ENCODE data around the gene NPAS3.

NPAS3 gene

GRCh38 chr14:33714527-33715226 is 776.0 kb downstream of the NPAS3 start:
- DNase-seq (ENCODE audit: low spot score): no peak

GRCh38 chr14:33715227-33715528 is 776.5 kb downstream of the NPAS3 start:
- no peak for DNase-seq (ENCODE audit: low spot score)

GRCh38 chr14:33716921-33717320 is 778.2 kb downstream of the NPAS3 start:
- DNase-seq (ENCODE audit: low spot score): no peak

- no peak for DNase-seq (ENCODE audit: low spot score)
Observed at GRCh38 chr14:33717866-33718265, 779.2 kb downstream of the NPAS3 start.

GRCh38 chr14:33720284-33720787 is 781.7 kb downstream of the NPAS3 start:
- no peak for DNase-seq (ENCODE audit: low spot score)

- DNase-seq (ENCODE audit: low spot score): no peak
Observed at GRCh38 chr14:33726685-33727084, 788.0 kb downstream of the NPAS3 start.

GRCh38 chr14:33727606-33728005 is 788.9 kb downstream of the NPAS3 start:
- no peak for DNase-seq (ENCODE audit: low spot score)

- DNase-seq (ENCODE audit: low spot score): no peak
Observed at GRCh38 chr14:33728010-33728498, 789.4 kb downstream of the NPAS3 start.

- no peak for DNase-seq (ENCODE audit: low spot score)
Observed at GRCh38 chr14:33730156-33730555, 791.5 kb downstream of the NPAS3 start.

- DNase-seq (ENCODE audit: low spot score): no peak
Observed at GRCh38 chr14:33732175-33732574, 793.5 kb downstream of the NPAS3 start.

- DNase-seq (ENCODE audit: low spot score): no peak
Observed at GRCh38 chr14:33733310-33733709, 794.6 kb downstream of the NPAS3 start.

GRCh38 chr14:33733721-33734120 is 795.0 kb downstream of the NPAS3 start:
- DNase-seq (ENCODE audit: low spot score): no peak

GRCh38 chr14:33734387-33734786 is 795.7 kb downstream of the NPAS3 start:
- DNase-seq (ENCODE audit: low spot score): no peak

- DNase-seq (ENCODE audit: low spot score): no peak
Observed at GRCh38 chr14:33736299-33736825, 797.7 kb downstream of the NPAS3 start.

GRCh38 chr14:33736979-33737378 is 798.3 kb downstream of the NPAS3 start:
- DNase-seq (ENCODE audit: low spot score): no peak

- DNase-seq (ENCODE audit: low spot score): no peak
Observed at GRCh38 chr14:33737446-33737845, 798.8 kb downstream of the NPAS3 start.

- DNase-seq (ENCODE audit: low spot score): no peak
Observed at GRCh38 chr14:33738029-33738428, 799.4 kb downstream of the NPAS3 start.

- no peak for DNase-seq (ENCODE audit: low spot score)
Observed at GRCh38 chr14:33738491-33738890, 799.8 kb downstream of the NPAS3 start.

GRCh38 chr14:33740531-33740930 is 801.9 kb downstream of the NPAS3 start:
- no peak for DNase-seq (ENCODE audit: low spot score)

- DNase-seq (ENCODE audit: low spot score): no peak
Observed at GRCh38 chr14:33742166-33742565, 803.5 kb downstream of the NPAS3 start.

GRCh38 chr14:33745163-33745562 is 806.5 kb downstream of the NPAS3 start:
- DNase-seq (ENCODE audit: low spot score): no peak

- no peak for DNase-seq (ENCODE audit: low spot score)
Observed at GRCh38 chr14:33747749-33748148, 809.1 kb downstream of the NPAS3 start.

GRCh38 chr14:33754261-33754660 is 815.6 kb downstream of the NPAS3 start:
- DNase-seq (ENCODE audit: low spot score): no peak

GRCh38 chr14:33755358-33755757 is 816.7 kb downstream of the NPAS3 start:
- no peak for DNase-seq (ENCODE audit: low spot score)

Measured in NAMALWA (cell line).